ENCODE measurements around the gene COPA.
"Not testable (repeated sequence)": the region's sequence is repeated elsewhere in the genome, so short reads cannot be mapped to it uniquely, and the experiment has no call there.

COPA gene

DNA sequence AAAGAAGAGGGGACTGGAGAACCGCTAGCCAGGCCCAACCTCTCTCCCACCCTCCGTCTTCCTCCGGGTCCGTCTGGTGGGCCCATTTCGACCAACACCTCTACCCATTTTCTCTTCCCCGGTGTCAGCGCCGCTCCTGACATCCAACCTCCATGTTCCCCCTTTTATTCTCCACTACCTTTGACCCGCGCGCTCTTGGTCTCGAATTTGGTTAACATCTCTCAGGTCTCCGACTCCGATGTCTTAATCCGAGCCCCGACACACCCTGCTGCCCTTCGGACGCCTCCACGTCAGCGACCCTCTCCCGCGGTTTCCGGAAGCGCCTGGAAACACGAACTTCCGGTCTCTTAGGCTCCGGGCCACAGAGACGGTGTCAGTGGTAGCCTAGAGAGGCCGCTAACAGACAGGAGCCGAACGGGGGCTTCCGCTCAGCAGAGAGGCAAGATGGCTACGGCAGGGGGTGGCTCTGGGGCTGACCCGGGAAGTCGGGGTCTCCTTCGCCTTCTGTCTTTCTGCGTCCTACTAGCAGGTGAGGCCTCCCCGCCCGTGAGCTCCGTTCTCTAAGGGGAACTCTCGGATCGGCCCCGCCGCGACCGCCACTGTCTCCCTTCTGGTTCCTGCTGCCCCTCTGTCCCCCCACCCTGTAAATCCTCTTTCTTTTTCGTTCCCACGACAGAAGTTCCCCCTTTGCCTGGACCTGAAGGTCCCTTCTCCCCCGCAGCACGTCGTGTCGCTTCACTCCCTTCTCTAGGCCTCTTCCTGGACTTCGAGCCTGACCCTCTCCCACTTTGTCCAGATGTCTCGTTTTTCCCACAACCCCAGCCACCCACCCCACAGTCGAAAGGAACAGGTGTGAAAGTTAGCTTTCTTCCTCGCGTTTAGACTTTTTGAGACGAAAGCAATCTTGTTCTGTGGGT, at the start of gene COPA, which contains the start of gene NCSTN:
COPA (minus strand) TSS at position 298 of the 917 bp plus-strand sequence; CDS start at position 218, 80 bp downstream.
NCSTN (plus strand) TSS at position 431 of the 917 bp plus-strand sequence; CDS start at position 445, 14 bp downstream.
- peak; percentile 92 for DNase-seq

DNA sequence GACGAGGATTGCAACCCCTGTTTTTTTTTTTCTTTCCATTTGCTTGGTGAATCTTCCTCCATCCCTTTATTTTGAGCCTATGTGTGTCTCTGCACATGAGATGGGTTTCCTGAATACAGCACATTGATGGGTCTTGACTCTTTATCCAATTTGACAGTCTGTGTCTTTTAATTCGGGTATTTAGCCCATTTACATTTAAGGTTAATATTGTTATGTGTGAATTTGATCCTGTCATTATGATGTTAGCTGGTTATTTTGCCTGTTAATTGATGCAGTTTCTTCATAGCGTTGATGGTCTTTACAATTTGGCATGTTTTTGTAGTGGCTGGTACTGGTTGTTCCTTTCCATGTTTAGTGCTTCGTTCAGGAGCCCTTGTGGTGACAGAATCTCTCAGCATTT, 45.4 kb upstream of the COPA start:
- DNase-seq, result not testable (repeated sequence)

DNA sequence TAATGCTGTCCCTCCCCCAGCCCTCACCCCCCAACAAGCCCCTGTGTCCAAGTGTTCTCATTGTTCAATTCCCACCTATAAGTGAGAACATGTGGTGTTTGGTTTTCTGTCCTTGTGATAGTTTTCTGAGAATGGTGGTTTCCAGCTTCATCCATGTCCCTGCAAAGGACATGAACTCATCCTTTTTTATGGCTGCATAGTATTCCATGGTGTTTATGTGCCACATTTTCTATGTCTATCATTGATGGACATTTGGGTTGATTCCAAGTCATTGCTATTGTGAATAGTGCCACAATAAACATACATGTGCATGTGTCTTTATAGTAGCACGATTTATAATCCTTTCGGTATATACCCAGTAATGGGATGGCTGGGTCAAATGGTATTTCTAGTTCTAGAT, 41.8 kb upstream of the COPA start:
- DNase-seq, result not testable (repeated sequence)

- no peak for DNase-seq
These were observed 34.6 kb upstream of the COPA start for GRCh38 chr1:160377585-160378206.

DNA sequence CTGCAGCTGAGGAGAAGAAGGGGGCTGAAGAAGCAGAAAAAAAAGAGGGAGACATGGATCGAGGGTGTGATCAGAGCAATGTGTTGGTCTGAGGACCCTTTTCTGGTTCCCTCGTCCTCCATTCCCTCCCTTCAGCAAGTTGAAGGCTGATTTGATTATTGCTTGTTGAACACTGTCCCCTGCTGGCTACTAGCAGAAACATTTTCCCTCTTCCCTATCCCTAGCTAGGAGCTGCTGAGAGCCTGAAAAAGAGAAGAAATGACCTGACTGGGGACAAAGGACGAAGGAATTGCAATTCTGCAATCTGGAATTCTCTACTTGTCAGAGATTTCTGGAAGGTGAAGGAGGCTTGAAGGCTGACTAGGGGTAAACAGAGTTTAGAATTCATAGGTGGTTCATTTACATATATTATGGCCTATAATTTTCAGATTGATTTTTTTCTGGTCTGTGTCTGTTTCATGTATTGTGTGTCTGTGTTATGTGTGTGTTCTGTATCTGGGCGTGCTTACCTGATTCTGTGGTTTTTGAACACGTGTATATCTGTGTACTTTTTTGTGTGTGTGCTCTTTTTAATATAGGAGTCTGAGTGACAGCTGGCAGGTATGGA, 33.6 kb upstream of the COPA start:
- DNase-seq, result peak; percentile 50

GRCh38 chr1:160375788-160376524, 32.9 kb upstream of the COPA start:
- peak; percentile 9 for DNase-seq

- no peak for DNase-seq
These were observed 31.5 kb upstream of the COPA start for GRCh38 chr1:160374306-160375110.

GRCh38 chr1:160373696-160374095, 30.6 kb upstream of the COPA start:
- DNase-seq, result no peak

DNA sequence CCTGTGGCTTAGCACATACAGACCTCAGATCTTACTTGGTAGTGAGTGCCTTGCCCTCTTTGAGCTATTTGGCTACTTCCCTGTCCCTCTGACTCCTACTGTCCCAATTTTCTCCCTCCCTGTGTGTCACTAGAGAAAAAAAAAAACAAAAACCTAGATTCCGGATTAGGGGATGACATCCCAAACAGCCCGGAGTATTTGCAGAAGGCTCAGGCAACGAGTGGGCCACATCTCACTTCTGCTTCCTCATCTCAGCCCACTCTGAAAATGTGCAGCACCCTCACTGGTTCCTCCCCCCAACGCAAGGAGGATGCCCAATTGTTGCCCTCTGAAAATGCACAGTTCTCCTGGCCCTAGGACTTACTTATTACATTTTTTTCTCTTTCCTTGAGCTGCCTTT, 28.7 kb upstream of the COPA start:
- DNase-seq, result no peak

- no peak for DNase-seq
These were observed 28.2 kb upstream of the COPA start for GRCh38 chr1:160371346-160371631.

- DNase-seq, result no peak
These were observed 27.7 kb upstream of the COPA start for GRCh38 chr1:160370561-160371345.

- no peak for DNase-seq
These were observed 26.0 kb upstream of the COPA start for GRCh38 chr1:160369087-160369486.

GRCh38 chr1:160367934-160368923, 25.2 kb upstream of the COPA start:
- DNase-seq, result no peak

- DNase-seq, result no peak
These were observed 24.5 kb upstream of the COPA start for GRCh38 chr1:160367516-160367900.

GRCh38 chr1:160366731-160367515, 23.9 kb upstream of the COPA start, which contains the start of gene NHLH1:
Gene NHLH1 (plus strand): TSS chr1:160367071. CDS start chr1:160370732, 3,661 bp downstream.
- no peak for DNase-seq

- no peak for DNase-seq
These were observed 22.3 kb upstream of the COPA start for GRCh38 chr1:160365325-160365724.

- no peak for DNase-seq
These were observed 21.1 kb upstream of the COPA start for GRCh38 chr1:160363951-160364735.

- DNase-seq, result no peak
These were observed 20.0 kb upstream of the COPA start for GRCh38 chr1:160363010-160363409.
